ENCODE results near the gene TMED1.
"Not testable (repeated sequence)": the region's sequence is repeated elsewhere in the genome, so short reads cannot be mapped to it uniquely, and the experiment has no call there.

Gene TMED1

GRCh38 chr19:10858204-10858828 lies 22.3 kb upstream of the TMED1 start:
- H3K4me3 ChIP-seq (ENCODE audit: low read length), result no peak overlapping the region
- TF ChIP-seq, protein P1, sequence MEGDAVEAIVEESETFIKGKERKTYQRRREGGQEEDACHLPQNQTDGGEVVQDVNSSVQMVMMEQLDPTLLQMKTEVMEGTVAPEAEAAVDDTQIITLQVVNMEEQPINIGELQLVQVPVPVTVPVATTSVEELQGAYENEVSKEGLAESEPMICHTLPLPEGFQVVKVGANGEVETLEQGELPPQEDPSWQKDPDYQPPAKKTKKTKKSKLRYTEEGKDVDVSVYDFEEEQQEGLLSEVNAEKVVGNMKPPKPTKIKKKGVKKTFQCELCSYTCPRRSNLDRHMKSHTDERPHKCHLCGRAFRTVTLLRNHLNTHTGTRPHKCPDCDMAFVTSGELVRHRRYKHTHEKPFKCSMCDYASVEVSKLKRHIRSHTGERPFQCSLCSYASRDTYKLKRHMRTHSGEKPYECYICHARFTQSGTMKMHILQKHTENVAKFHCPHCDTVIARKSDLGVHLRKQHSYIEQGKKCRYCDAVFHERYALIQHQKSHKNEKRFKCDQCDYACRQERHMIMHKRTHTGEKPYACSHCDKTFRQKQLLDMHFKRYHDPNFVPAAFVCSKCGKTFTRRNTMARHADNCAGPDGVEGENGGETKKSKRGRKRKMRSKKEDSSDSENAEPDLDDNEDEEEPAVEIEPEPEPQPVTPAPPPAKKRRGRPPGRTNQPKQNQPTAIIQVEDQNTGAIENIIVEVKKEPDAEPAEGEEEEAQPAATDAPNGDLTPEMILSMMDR (conservative IDR thresholded peaks at IDR 0.05; ENCODE audit: low read length), result peak; percentile 75
- DNase-seq (ENCODE audit: low read depth), result no peak

DNA sequence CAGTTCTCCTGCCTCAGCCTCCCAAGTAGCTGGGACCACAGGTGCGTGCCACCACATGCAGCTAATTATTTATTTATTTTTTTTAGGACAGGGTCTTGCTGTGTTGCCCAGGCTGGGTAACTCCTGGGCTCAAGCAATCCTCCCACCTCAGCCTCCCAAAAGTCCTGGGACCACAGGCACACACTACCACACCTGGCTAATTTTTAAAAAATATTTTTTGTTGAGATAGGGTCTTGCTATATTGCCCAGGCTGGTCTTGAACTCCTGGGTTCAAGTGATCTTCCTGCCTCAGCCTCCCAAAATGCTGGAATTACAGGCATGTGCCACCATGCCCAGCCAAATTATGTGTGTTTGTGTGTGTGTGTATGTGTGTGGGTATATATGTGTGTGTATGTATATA lies 20.9 kb upstream of the TMED1 start:
- H3K4me3 ChIP-seq (ENCODE audit: low read length); DNase-seq (ENCODE audit: low read depth): not testable (repeated sequence)

GRCh38 chr19:10855879-10856522 lies 20.0 kb upstream of the TMED1 start:
- TF ChIP-seq, protein P1 (conservative IDR thresholded peaks at IDR 0.05; ENCODE audit: low read length), result peak; percentile 45
- DNase-seq (ENCODE audit: low read depth), result no peak
- H3K4me3 ChIP-seq (ENCODE audit: low read length), result no peak overlapping the region

- no peak for DNase-seq (ENCODE audit: low read depth)
- TF ChIP-seq, protein P1 (conservative IDR thresholded peaks at IDR 0.05; ENCODE audit: low read length), result no peak
- H3K4me3 ChIP-seq (ENCODE audit: low read length), result no peak overlapping the region
Observed at GRCh38 chr19:10854350-10855089, 18.5 kb upstream of the TMED1 start.

GRCh38 chr19:10852941-10853340 lies 16.9 kb upstream of the TMED1 start:
- DNase-seq (ENCODE audit: low read depth), result no peak
- TF ChIP-seq, protein P1 (conservative IDR thresholded peaks at IDR 0.05; ENCODE audit: low read length), result no peak
- no peak overlapping the region for H3K4me3 ChIP-seq (ENCODE audit: low read length)

DNA sequence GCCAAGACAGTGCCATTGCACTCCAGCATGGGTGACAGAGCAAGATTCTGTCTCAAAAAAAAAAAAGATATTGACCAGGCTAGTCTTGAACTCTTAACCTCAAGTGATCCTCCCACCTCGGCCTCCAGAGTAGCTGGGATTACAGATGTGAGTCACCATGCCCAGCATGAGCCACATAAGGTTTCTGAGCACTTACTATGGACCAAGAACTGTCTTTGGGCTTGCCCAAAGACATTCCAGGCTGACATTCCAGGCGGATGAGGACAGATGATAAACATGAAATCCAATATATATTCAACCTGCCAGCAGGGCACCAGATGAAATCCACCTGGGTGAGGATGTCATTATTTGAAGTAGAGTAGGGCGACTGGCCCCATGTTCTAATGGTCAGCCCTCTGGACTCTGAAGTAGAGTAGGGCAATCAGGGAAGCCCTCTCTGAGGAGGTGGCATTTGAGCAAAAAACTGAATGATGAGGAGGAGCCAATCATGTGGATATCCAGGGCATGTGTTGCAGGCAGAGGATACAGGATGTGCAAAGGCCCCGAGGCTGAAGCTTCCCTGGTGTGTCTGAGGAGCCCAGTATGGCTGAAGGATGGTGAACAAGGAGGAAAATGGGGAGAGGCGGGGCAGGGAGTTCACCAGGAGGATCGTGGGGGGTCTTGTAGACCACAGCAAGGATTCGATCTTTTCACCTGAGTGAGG lies 16.2 kb upstream of the TMED1 start:
- TF ChIP-seq, protein P1 (conservative IDR thresholded peaks at IDR 0.05; ENCODE audit: low read length), result no peak
- peak; percentile 76 for DNase-seq (ENCODE audit: low read depth)

DNA sequence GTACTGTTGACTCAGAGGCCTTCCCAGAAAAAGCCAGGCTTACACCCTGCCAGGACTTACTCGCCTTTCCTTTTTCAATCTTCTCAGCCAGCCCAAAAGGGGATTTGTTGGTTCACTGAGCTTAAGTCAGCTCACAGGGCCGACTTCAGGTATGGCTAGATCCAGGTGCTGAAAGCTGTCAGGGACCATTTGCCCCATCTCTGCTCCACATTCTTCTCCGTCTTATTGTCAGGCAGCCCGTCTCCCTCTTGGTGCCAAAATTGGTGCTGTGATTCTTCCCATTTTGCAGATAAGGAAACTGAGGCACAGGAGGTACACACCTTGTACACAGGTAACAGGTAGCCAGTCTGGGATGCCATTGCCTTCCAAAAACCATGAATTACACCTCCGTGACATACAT lies 14.6 kb upstream of the TMED1 start:
- H3K4me3 ChIP-seq (ENCODE audit: low read length), result no peak overlapping the region
- no peak for DNase-seq (ENCODE audit: low read depth)
- TF ChIP-seq, protein P1 (conservative IDR thresholded peaks at IDR 0.05; ENCODE audit: low read length), result no peak

More for the DNA sequence above, 16.2 kb upstream of the TMED1 start:
- no peak overlapping the region for H3K4me3 ChIP-seq (ENCODE audit: low read length)

All from AG10803 (cell line).